HepG2 (cell line): ENCODE results near the gene ARHGDIA. TPM values are rescaled to one million over a fixed set of nuclear protein-coding genes. Genes with fewer than 3 reads are reported as not detected.

ENCODE experiments used
- EZH2 ChIP-seq: conservative IDR thresholded peaks from 2 replicates; pipeline ENCODE4 v1.6.1; 2012; ENCODE audit warnings: mild to moderate bottlenecking, low read depth, low read length, moderate library complexity
- FOXC1 ChIP-seq: sonication (generic); formaldehyde crosslinking; IDR thresholded peaks from 2 replicates; pipeline ENCODE4 v1.8.0; 2022; ENCODE audit warnings: mild to moderate bottlenecking, missing genetic modification reagents, borderline replicate concordance
- HHEX ChIP-seq: IDR thresholded peaks from 2 replicates; pipeline ENCODE4 v1.6.1; 2016; ENCODE audit warnings: control low read depth
- MAFG ChIP-seq: sonication (generic); formaldehyde crosslinking; IDR thresholded peaks from 2 replicates; pipeline ENCODE4 v1.5.1; 2020; ENCODE audit warnings: mild to moderate bottlenecking, missing genetic modification reagents
- MBNL3 ChIP-seq: fragments of 250-450 bp; sonication (Bioruptor Pico); conservative IDR thresholded peaks from 2 replicates; pipeline ENCODE4 v1.8.0; 2022; ENCODE audit warnings: mild to moderate bottlenecking, inconsistent platforms
- MED1 ChIP-seq: sonication (generic); formaldehyde crosslinking; IDR thresholded peaks from 2 replicates; pipeline ENCODE4 v1.4.0; 2020; ENCODE audit warnings: missing genetic modification reagents
- MXD4 ChIP-seq: IDR thresholded peaks from 2 replicates; pipeline ENCODE4 v1.6.1; 2016; ENCODE audit warnings: mild to moderate bottlenecking, missing biosample characterization, missing genetic modification reagents
- PAF1 ChIP-seq: IDR thresholded peaks from 2 replicates; pipeline ENCODE4 v1.6.1; 2016; ENCODE audit warnings: missing genetic modification reagents, missing compliant biosample characterization
- PRMT3 ChIP-seq: sonication (generic); formaldehyde crosslinking; IDR thresholded peaks from 2 replicates; pipeline ENCODE4 v1.8.1; 2022; ENCODE audit warnings: low read depth, mild to moderate bottlenecking, moderate library complexity, missing genetic modification reagents, borderline replicate concordance
- REST ChIP-seq, 2 experiments: IDR thresholded peaks; 2 replicates each; pipeline ENCODE4 v1.6.1; 2011 to 2012; ENCODE audit warnings: low read length in 2 of 2, borderline replicate concordance in 1 of 2, low read depth in 1 of 2, mild to moderate bottlenecking in 1 of 2, moderate library complexity in 1 of 2
- RFX1 ChIP-seq: fragments of 450-650 bp; IDR thresholded peaks from 2 replicates; pipeline ENCODE4 v1.6.1; 2017
- SIX4 ChIP-seq: sonication (generic); formaldehyde crosslinking; IDR thresholded peaks from 2 replicates; pipeline ENCODE4 v1.4.0; 2020; ENCODE audit warnings: missing genetic modification reagents
- SOX5 ChIP-seq: IDR thresholded peaks from 2 replicates; pipeline ENCODE4 v1.6.1; 2016; ENCODE audit warnings: borderline replicate concordance
- SRSF4 ChIP-seq: fragments of 200-400 bp; formaldehyde crosslinking; IDR thresholded peaks from one replicate; pipeline ENCODE4 v1.6.1; 2018; ENCODE audit warnings: mild to moderate bottlenecking, low read depth, low read length, moderate library complexity; ENCODE audit not compliant: poor library complexity, severe bottlenecking
- TAF1 ChIP-seq: sonication (generic); formaldehyde crosslinking; IDR thresholded peaks from 2 replicates; pipeline ENCODE4 v1.4.0; 2020; ENCODE audit warnings: missing genetic modification reagents
- TEAD2 ChIP-seq: sonication (generic); formaldehyde crosslinking; IDR thresholded peaks from 2 replicates; pipeline ENCODE4 v1.9.0; 2021; ENCODE audit warnings: missing genetic modification reagents
- THAP11 ChIP-seq: IDR thresholded peaks from 2 replicates; pipeline ENCODE4 v1.6.1; 2016; ENCODE audit warnings: missing biosample characterization, missing genetic modification reagents
- TMF1 ChIP-seq: sonication (generic); formaldehyde crosslinking; IDR thresholded peaks from 2 replicates; pipeline ENCODE4 v1.8.1; 2022; ENCODE audit warnings: low read depth, missing genetic modification reagents
- ZKSCAN1 ChIP-seq: fragments of 150-350 bp; IDR thresholded peaks from 2 replicates; pipeline ENCODE4 v1.6.1; 2014; ENCODE audit warnings: low read length
- ZKSCAN5 ChIP-seq: sonication (generic); formaldehyde crosslinking; IDR thresholded peaks from 2 replicates; pipeline ENCODE4 v1.5.1; 2020; ENCODE audit warnings: mild to moderate bottlenecking, missing genetic modification reagents
- ZNF235 ChIP-seq: sonication (generic); formaldehyde crosslinking; IDR thresholded peaks from 2 replicates; pipeline ENCODE4 v1.8.1; 2023; ENCODE audit warnings: mild to moderate bottlenecking, missing genetic modification reagents, borderline replicate concordance
- ZNF274 ChIP-seq: sonication (generic); formaldehyde crosslinking; IDR thresholded peaks from 2 replicates; pipeline ENCODE4 v1.5.1; 2020; ENCODE audit warnings: mild to moderate bottlenecking, missing genetic modification reagents
- ZNF382 ChIP-seq: sonication (generic); formaldehyde crosslinking; IDR thresholded peaks from 2 replicates; pipeline ENCODE4 v1.5.0; 2020; ENCODE audit warnings: missing genetic modification reagents, mild to moderate bottlenecking, borderline replicate concordance
- ZNF670 ChIP-seq: sonication (generic); formaldehyde crosslinking; IDR thresholded peaks from 2 replicates; pipeline ENCODE4 v1.8.0; 2022; ENCODE audit warnings: mild to moderate bottlenecking, missing genetic modification reagents, borderline replicate concordance
- ZNF720 ChIP-seq: sonication (generic); formaldehyde crosslinking; IDR thresholded peaks from 2 replicates; pipeline ENCODE4 v1.4.0; 2020; ENCODE audit warnings: missing genetic modification reagents
- ZNF746 ChIP-seq: sonication (generic); formaldehyde crosslinking; IDR thresholded peaks from 2 replicates; pipeline ENCODE4 v1.8.0; 2022; ENCODE audit warnings: mild to moderate bottlenecking, missing genetic modification reagents
- ZNF768 ChIP-seq: sonication (generic); formaldehyde crosslinking; IDR thresholded peaks from 2 replicates; pipeline ENCODE4 v1.4.0; 2020; ENCODE audit warnings: missing genetic modification reagents
- ZNF790 ChIP-seq: sonication (generic); formaldehyde crosslinking; IDR thresholded peaks from 2 replicates; pipeline ENCODE4 v1.8.0; 2022; ENCODE audit warnings: missing genetic modification reagents, mild to moderate bottlenecking, borderline replicate concordance
- ZSCAN31 ChIP-seq: sonication (generic); formaldehyde crosslinking; IDR thresholded peaks from 2 replicates; pipeline ENCODE4 v1.5.0; 2020; ENCODE audit warnings: low read depth, mild to moderate bottlenecking, missing genetic modification reagents
- polyA plus RNA-seq, 8 experiments: library from polyadenylated mRNA; depleted of rRNA in 3 of 8; stranded (reverse) in 7 of 8; unstranded in 1 of 8; fragments of >200 nt; fragmentation: Illumina TruSeq in 4 of 8; extraction: Trizol in 4 of 8; gene quantifications; 2 replicates each; pipeline versions ENCODE4 v1.2.1 to v1.2.3, GENCODE V29; 2011 to 2016; ENCODE audit warnings: low read depth in 4 of 8, missing spikeins in 1 of 8, mixed read lengths in 1 of 8; ENCODE audit not compliant: insufficient read depth in 1 of 8
- total RNA-seq, 5 experiments: library from RNA; depleted of rRNA; stranded (reverse); fragments of >200 nt; fragmentation: Illumina TruSeq; extraction: Trizol; gene quantifications; 2 replicates each; pipeline ENCODE4 v1.2.3, GENCODE V29; 2016; ENCODE audit warnings: low read depth in 1 of 5
- TF ChIP-seq, protein P1 (sequence below): sonication (generic); formaldehyde crosslinking; IDR thresholded peaks from 2 replicates; pipeline ENCODE4 v1.4.0; 2020; ENCODE audit warnings: low read depth, mild to moderate bottlenecking, missing genetic modification reagents
- TF ChIP-seq, protein P2 (sequence below): sonication (generic); formaldehyde crosslinking; IDR thresholded peaks from 2 replicates; pipeline ENCODE4 v1.4.0; 2020; ENCODE audit warnings: mild to moderate bottlenecking, missing genetic modification reagents

ARHGDIA gene
- total and polyA plus RNA-seq, 2 of the 13 experiments (the other 11 are each of a cell fraction or from before 2014, with no cell fraction given): 40.0 to 64.0 TPM

GRCh38 chr17:81910840-81911276 is 39.7 kb upstream of the ARHGDIA start (continued):
- no peak for TF ChIP-seq PRMT3 (CRISPR knock-in tag)
- no peak for TF ChIP-seq HHEX (CRISPR knock-in tag)
- TF ChIP-seq ZNF274 (CRISPR knock-in tag): no peak
- TF ChIP-seq THAP11 (CRISPR knock-in tag): no peak
- peak; percentile 42 for TF ChIP-seq ZNF768
- TF ChIP-seq FOXC1 (CRISPR knock-in tag): no peak
- TF ChIP-seq ZKSCAN1: no peak
- TF ChIP-seq ZNF235 (CRISPR knock-in tag): peak; percentile 60; the same call in 1 of the 2 replicates
- TF ChIP-seq, protein P1, sequence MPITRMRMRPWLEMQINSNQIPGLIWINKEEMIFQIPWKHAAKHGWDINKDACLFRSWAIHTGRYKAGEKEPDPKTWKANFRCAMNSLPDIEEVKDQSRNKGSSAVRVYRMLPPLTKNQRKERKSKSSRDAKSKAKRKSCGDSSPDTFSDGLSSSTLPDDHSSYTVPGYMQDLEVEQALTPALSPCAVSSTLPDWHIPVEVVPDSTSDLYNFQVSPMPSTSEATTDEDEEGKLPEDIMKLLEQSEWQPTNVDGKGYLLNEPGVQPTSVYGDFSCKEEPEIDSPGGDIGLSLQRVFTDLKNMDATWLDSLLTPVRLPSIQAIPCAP (CRISPR knock-in tag): no peak
- TF ChIP-seq, protein P2, sequence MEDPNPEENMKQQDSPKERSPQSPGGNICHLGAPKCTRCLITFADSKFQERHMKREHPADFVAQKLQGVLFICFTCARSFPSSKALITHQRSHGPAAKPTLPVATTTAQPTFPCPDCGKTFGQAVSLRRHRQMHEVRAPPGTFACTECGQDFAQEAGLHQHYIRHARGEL (CRISPR knock-in tag): no peak
- no peak for TF ChIP-seq MBNL3 (CRISPR knock-in tag)
- no peak for TF ChIP-seq PAF1
- no peak for TF ChIP-seq MAFG (CRISPR knock-in tag)
- no peak for TF ChIP-seq MXD4 (CRISPR knock-in tag)
- TF ChIP-seq TAF1 (CRISPR knock-in tag): peak; percentile 46; the same call in 1 of the 2 replicates
- TF ChIP-seq ZKSCAN5 (CRISPR knock-in tag): no peak
- no peak for TF ChIP-seq ZNF382 (CRISPR knock-in tag)
- no peak for TF ChIP-seq RFX1
- no peak for TF ChIP-seq ZNF670
- TF ChIP-seq TMF1 (CRISPR knock-in tag): peak; percentile 36; the same call in 1 of the 2 replicates
- no peak for TF ChIP-seq MED1 (CRISPR knock-in tag)
- no peak for TF ChIP-seq SRSF4
- TF ChIP-seq REST (IDR thresholded peaks at IDR 0.05; ENCODE audit: borderline replicate concordance in 1 of 2, low read depth in 1 of 2, low read length in 2 of 2): no peak; a peak in 1 of 4 replicates
- no peak for TF ChIP-seq ZNF720
- no peak for TF ChIP-seq SOX5 (CRISPR knock-in tag)
- no peak for TF ChIP-seq ZNF790 (CRISPR knock-in tag)
- TF ChIP-seq TEAD2 (CRISPR knock-in tag): no peak
- no peak for TF ChIP-seq ZSCAN31 (CRISPR knock-in tag)
- TF ChIP-seq EZH2: no peak
- no peak for TF ChIP-seq ZNF746
- TF ChIP-seq SIX4 (CRISPR knock-in tag): no peak
